Astrocyte (in vitro differentiated cells and primary cell): ENCODE data around the gene NPFFR1. TPM values are rescaled to one million over a fixed set of nuclear protein-coding genes. Genes with fewer than 3 reads are reported as not detected.
"Not testable (repeated sequence)": the region's sequence is repeated elsewhere in the genome, so short reads cannot be mapped to it uniquely, and the experiment has no call there.

Experiments
- DNase-seq: peaks from one replicate; pipeline ENCODE4 v3.0.0-alpha.2; 2010; ENCODE audit warnings: low read depth
- FAIRE-seq: peaks from 2 replicates; lab custom pipeline; 2011; peaks lifted over from hg19 to GRCh38; lab: Jason Lieb, UNC
- H2AFZ ChIP-seq: 2 replicates; pipeline ENCODE4 v1.6.0; 2012; ENCODE audit warnings: low read depth, low read length, inconsistent platforms
- H3K27ac ChIP-seq: 2 replicates; pipeline ENCODE4 v1.5.1; 2011; ENCODE audit warnings: low read depth, low read length, inconsistent platforms
- H3K27me3 ChIP-seq: 2 replicates; pipeline ENCODE4 v1.6.0; 2011; ENCODE audit warnings: low read length, inconsistent platforms; ENCODE audit not compliant: insufficient read depth
- H3K36me3 ChIP-seq: 2 replicates; pipeline ENCODE4 v1.5.1; 2011; ENCODE audit warnings: low read length, inconsistent platforms; ENCODE audit not compliant: insufficient read depth
- H3K4me1 ChIP-seq: 2 replicates; pipeline ENCODE4 v1.5.1; 2011; ENCODE audit warnings: low read length, inconsistent platforms; ENCODE audit not compliant: insufficient read depth
- H3K4me2 ChIP-seq: 2 replicates; pipeline ENCODE4 v1.6.0; 2012; ENCODE audit warnings: low read length, inconsistent platforms
- H3K4me3 ChIP-seq: 2 replicates; pipeline ENCODE4 v1.5.1; 2011; ENCODE audit warnings: low read depth, mild to moderate bottlenecking, low read length, inconsistent platforms; ENCODE audit not compliant: insufficient read depth
- H3K79me2 ChIP-seq: 2 replicates; pipeline ENCODE4 v1.6.0; 2012; ENCODE audit warnings: mild to moderate bottlenecking, low read length, inconsistent platforms; ENCODE audit not compliant: insufficient read depth
- H3K9ac ChIP-seq: 2 replicates; pipeline ENCODE4 v1.6.0; 2012; ENCODE audit warnings: mild to moderate bottlenecking, low read length, inconsistent platforms
- H3K9me3 ChIP-seq: 2 replicates; pipeline ENCODE4 v1.5.1; 2012; ENCODE audit warnings: low read depth, mild to moderate bottlenecking, low read length, inconsistent platforms; ENCODE audit not compliant: insufficient read depth
- H4K20me1 ChIP-seq: 2 replicates; pipeline ENCODE4 v1.6.0; 2012; ENCODE audit warnings: low read length, inconsistent platforms; ENCODE audit not compliant: insufficient read depth
- H3K27ac Mint-ChIP-seq: one replicate; pipeline ENCODE4 v1.8.0; 2021; ENCODE audit warnings: mild to moderate bottlenecking, mixed read lengths; ENCODE audit not compliant: unreplicated experiment
- H3K27me3 Mint-ChIP-seq: one replicate; pipeline ENCODE4 v1.8.0; 2021; ENCODE audit warnings: low read depth, mixed read lengths; ENCODE audit not compliant: unreplicated experiment
- H3K36me3 Mint-ChIP-seq: one replicate; pipeline ENCODE4 v1.8.0; 2021; ENCODE audit warnings: low read depth, mixed read lengths; ENCODE audit not compliant: unreplicated experiment
- H3K4me1 Mint-ChIP-seq: one replicate; pipeline ENCODE4 v1.8.0; 2021; ENCODE audit warnings: low read depth, mixed read lengths; ENCODE audit not compliant: unreplicated experiment
- H3K4me3 Mint-ChIP-seq: one replicate; pipeline ENCODE4 v1.8.0; 2021; ENCODE audit warnings: mild to moderate bottlenecking, moderate library complexity, mixed read lengths; ENCODE audit not compliant: unreplicated experiment
- H3K9me3 Mint-ChIP-seq: one replicate; pipeline ENCODE4 v1.8.0; 2021; ENCODE audit warnings: mild to moderate bottlenecking, mixed read lengths; ENCODE audit not compliant: unreplicated experiment
- CTCF ChIP-seq: IDR thresholded peaks from 2 replicates; pipeline ENCODE4 v1.5.1; 2011; ENCODE audit warnings: low read depth, mild to moderate bottlenecking, inconsistent platforms, low read length, moderate library complexity; ENCODE audit not compliant: insufficient read depth
- EZH2 ChIP-seq: IDR thresholded peaks from 2 replicates; pipeline ENCODE4 v1.6.1; 2012; ENCODE audit warnings: mild to moderate bottlenecking, low read length, inconsistent platforms; ENCODE audit not compliant: insufficient read depth
- total RNA-seq: library from RNA; stranded (reverse); gene quantifications from 2 replicates; pipeline ENCODE4 v1.2.1, GENCODE V29; 2021

The NPFFR1 gene
- total RNA-seq, 1 donor from 2014 or later, result not detected

GRCh38 chr10:70250961-70251680 lies 32.7 kb downstream of the NPFFR1 start:
- Histone ChIP-seq H3K79me2 (no peaks in the 10 kb centered on the region), H4K20me1 (no peaks in the 10 kb centered on the region), H3K27ac (no peak overlapping the region), H2AFZ (no peak overlapping the region), H3K36me3 (no peaks in the 10 kb centered on the region), H3K4me1 (peaks cover 10% of the 10 kb centered on the region), H3K9ac (no peak overlapping the region), H3K4me2 (no peak overlapping the region), H3K4me3 (no peak overlapping the region), H3K9me3 (no peaks in the 10 kb centered on the region), H3K27me3 (peaks cover 43% of the 10 kb centered on the region)
- Mint-ChIP-seq H3K36me3 (peaks cover 1% of the 10 kb centered on the region), H3K4me3 (no peak overlapping the region), H3K9me3 (peaks cover 3% of the 10 kb centered on the region), H3K27me3 (peaks cover 16% of the 10 kb centered on the region), H3K27ac (no peak overlapping the region), H3K4me1 (no peaks in the 10 kb centered on the region)
- no peak for DNase-seq
- no peak for FAIRE-seq
- no peak for TF ChIP-seq CTCF
- TF ChIP-seq EZH2, result no peak

GRCh38 chr10:70247360-70247759 lies 36.4 kb downstream of the NPFFR1 start:
- H3K36me3 Mint-ChIP-seq, result no peaks in the 10 kb centered on the region
- TF ChIP-seq CTCF (no peak), EZH2 (no peak)
- Histone ChIP-seq H3K9ac (no peak overlapping the region), H3K4me1 (no peaks in the 10 kb centered on the region), H3K79me2 (no peaks in the 10 kb centered on the region), H3K4me2 (no peak overlapping the region), H3K36me3 (no peaks in the 10 kb centered on the region), H2AFZ (no peak overlapping the region), H3K4me3 (no peak overlapping the region), H3K27me3 (peaks cover 45% of the 10 kb centered on the region), H4K20me1 (no peaks in the 10 kb centered on the region), H3K27ac (no peak overlapping the region), H3K9me3 (no peaks in the 10 kb centered on the region)
- H3K9me3 Mint-ChIP-seq, result no peaks in the 10 kb centered on the region
- no peak overlapping the region for H3K4me3 Mint-ChIP-seq
- H3K4me1 Mint-ChIP-seq, result no peaks in the 10 kb centered on the region
- FAIRE-seq (no peak), DNase-seq (no peak)
- no peak overlapping the region for H3K27ac Mint-ChIP-seq
- peaks cover 29% of the 10 kb centered on the region for H3K27me3 Mint-ChIP-seq

- no peaks in the 10 kb centered on the region for H3K4me1 ChIP-seq
- DNase-seq (no peak), FAIRE-seq (no peak)
- Mint-ChIP-seq H3K4me1 (no peaks in the 10 kb centered on the region), H3K36me3 (no peaks in the 10 kb centered on the region), H3K27me3 (peaks cover 23% of the 10 kb centered on the region), H3K9me3 (peaks cover 14% of the 10 kb centered on the region), H3K27ac (no peak overlapping the region), H3K4me3 (no peak overlapping the region)
- H3K27me3 ChIP-seq, result peaks cover 29% of the 10 kb centered on the region
- H3K36me3 ChIP-seq, result no peaks in the 10 kb centered on the region
- no peak overlapping the region for H3K27ac ChIP-seq
- no peak overlapping the region for H3K4me3 ChIP-seq
- no peaks in the 10 kb centered on the region for H4K20me1 ChIP-seq
- TF ChIP-seq EZH2, result no peak
- no peak for TF ChIP-seq CTCF
- H3K9me3 ChIP-seq, result peaks cover 4% of the 10 kb centered on the region
- no peak overlapping the region for H3K9ac ChIP-seq
- H2AFZ ChIP-seq, result no peak overlapping the region
- H3K4me2 ChIP-seq, result no peak overlapping the region
- H3K79me2 ChIP-seq, result no peaks in the 10 kb centered on the region
Measured at GRCh38 chr10:70241081-70241480, 42.7 kb downstream of the NPFFR1 start.

GRCh38 chr10:70239986-70240385 lies 43.8 kb downstream of the NPFFR1 start:
- H3K27me3 Mint-ChIP-seq, result peaks cover 12% of the 10 kb centered on the region
- not testable (repeated sequence) for H4K20me1 ChIP-seq, H3K36me3 Mint-ChIP-seq, H3K4me3 ChIP-seq, FAIRE-seq, H3K36me3 ChIP-seq, H3K79me2 ChIP-seq, H3K27ac Mint-ChIP-seq, H2AFZ ChIP-seq, H3K27ac ChIP-seq, H3K4me3 Mint-ChIP-seq, H3K4me1 Mint-ChIP-seq, H3K9me3 ChIP-seq, H3K4me2 ChIP-seq, H3K4me1 ChIP-seq, H3K9ac ChIP-seq, DNase-seq
- peaks cover 14% of the 10 kb centered on the region for H3K9me3 Mint-ChIP-seq
- peaks cover 19% of the 10 kb centered on the region for H3K27me3 ChIP-seq
